Smooth muscle cell (in vitro differentiated cells): Measurements from ENCODE around the gene C1orf56. TPM values are rescaled to one million over a fixed set of nuclear protein-coding genes. Genes with fewer than 3 reads are reported as not detected.

Experiments
- DNase-seq: peaks from one replicate; lab custom pipeline; 2025; ENCODE audit not compliant: unreplicated experiment; lab: John Stamatoyannopoulos, UW
- H2AFZ ChIP-seq: fragments of 200-600 bp; sonication (generic); 2 replicates; pipeline ENCODE4 v1.6.0; 2016; ENCODE audit warnings: antibody characterized with exemption, low read depth, mild to moderate bottlenecking
- H3F3A ChIP-seq: fragments of 200-600 bp; sonication (generic); 2 replicates; pipeline ENCODE4 v1.6.0; 2017; ENCODE audit warnings: antibody characterized with exemption, low read depth
- H3K27ac ChIP-seq: fragments of 200-600 bp; sonication (generic); 2 replicates; pipeline ENCODE4 v1.5.1; 2016; ENCODE audit warnings: low read depth, mild to moderate bottlenecking
- H3K27me3 ChIP-seq: fragments of 200-600 bp; sonication (generic); 2 replicates; pipeline ENCODE4 v1.6.1; 2016; ENCODE audit warnings: low read depth, mild to moderate bottlenecking
- H3K36me3 ChIP-seq: fragments of 200-600 bp; sonication (generic); 2 replicates; pipeline ENCODE4 v1.5.1; 2016; ENCODE audit warnings: low read depth
- H3K4me1 ChIP-seq: fragments of 200-600 bp; sonication (generic); 2 replicates; pipeline ENCODE4 v1.5.1; 2016; ENCODE audit warnings: low read depth
- H3K4me2 ChIP-seq: fragments of 200-600 bp; sonication (generic); 2 replicates; pipeline ENCODE4 v1.6.0; 2016; ENCODE audit warnings: mild to moderate bottlenecking
- H3K4me3 ChIP-seq: fragments of 200-600 bp; sonication (generic); 2 replicates; pipeline ENCODE4 v1.5.1; 2016; ENCODE audit warnings: mild to moderate bottlenecking
- H3K79me2 ChIP-seq: fragments of 200-600 bp; sonication (generic); 2 replicates; pipeline ENCODE4 v1.6.0; 2016; ENCODE audit warnings: low read depth, mild to moderate bottlenecking
- H3K9ac ChIP-seq: fragments of 200-600 bp; sonication (generic); 2 replicates; pipeline ENCODE4 v1.6.0; 2016; ENCODE audit warnings: low read depth
- H3K9me3 ChIP-seq: fragments of 200-600 bp; sonication (generic); replicated peaks from 2 replicates; pipeline ENCODE4 v1.5.1; 2016; ENCODE audit warnings: low read depth
- H4K20me1 ChIP-seq: fragments of 200-600 bp; sonication (generic); 2 replicates; pipeline ENCODE4 v1.6.0; 2016; ENCODE audit warnings: low read depth
- WGBS: methylation state at CpG from one replicate; pipeline ENCODE4 v1.1.7; 2016; ENCODE audit warnings: low lambda C conversion rate; 5-methylcytosine and 5-hydroxymethylcytosine counted together
- polyA plus RNA-seq: library from polyadenylated mRNA; unstranded; fragments of >200 nt; fragmentation: Nextera tagmentation; extraction: Ambion mirVana; gene quantifications from 2 replicates; pipeline ENCODE4 v1.2.1, GENCODE V29; 2016
- total RNA-seq: library from RNA; depleted of rRNA; stranded (reverse); fragments of >200 nt; gene quantifications from 2 replicates; pipeline ENCODE4 v1.2.3, GENCODE V29; 2014
- TF ChIP-seq, protein P1 (sequence below): fragments of 200-600 bp; sonication (generic); IDR thresholded peaks from 2 replicates; pipeline ENCODE4 v1.5.1; 2017; ENCODE audit warnings: borderline replicate concordance, mild to moderate bottlenecking, antibody characterized with exemption; ENCODE audit not compliant: insufficient read depth, poor library complexity, severe bottlenecking

The C1orf56 gene
- total and polyA plus RNA-seq, 2 experiments from 2014 or later: 1.6 to 4.4 TPM

DNA sequence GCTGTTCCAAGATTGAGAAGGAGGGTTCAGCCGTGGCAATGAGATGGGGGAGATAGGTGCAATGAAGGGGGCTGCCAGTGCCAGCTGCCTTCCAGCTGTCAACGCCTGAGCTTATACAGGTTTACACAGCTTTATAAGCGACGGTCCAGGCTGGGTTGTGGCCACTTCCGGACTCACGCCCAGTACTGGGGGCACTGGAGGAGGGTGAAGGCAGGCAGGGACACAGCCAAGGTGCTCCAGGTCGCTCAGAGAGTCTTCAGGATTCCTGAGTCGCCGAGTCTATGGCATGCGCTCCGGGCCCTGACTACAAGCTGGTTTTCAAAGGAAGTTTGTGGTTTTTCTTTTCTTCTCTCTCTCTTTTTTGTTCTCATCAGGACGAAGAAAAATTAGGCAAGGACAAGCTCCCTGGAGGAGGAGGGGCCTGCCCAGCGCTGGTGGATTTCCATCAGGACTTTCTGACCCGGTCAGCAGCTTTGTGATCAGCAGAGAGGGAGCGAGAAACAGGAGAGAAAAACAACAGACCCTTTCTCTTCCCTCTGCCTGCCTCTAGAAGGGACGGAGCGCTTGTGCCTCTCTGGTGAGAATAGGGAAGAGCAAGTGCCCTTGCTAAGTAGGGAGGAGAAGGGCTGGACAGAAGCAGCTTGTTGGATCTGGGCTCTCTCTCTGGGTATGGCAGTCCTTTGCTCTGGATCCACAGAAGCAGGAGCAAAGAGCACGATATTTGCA, 41.1 kb upstream of the C1orf56 start, which contains the start of gene MINDY1:
Gene MINDY1, minus strand, starts transcription at position 576 of the 726 bp plus-strand sequence. CDS start 4,285 bp downstream, outside the sequence.
- Histone ChIP-seq H4K20me1 (no peaks in the 10 kb centered on the region), H3K4me2 (peak within 1 kb of the TSS; percentile 90), H3F3A (peaks cover 7% of the 10 kb centered on the region), H2AFZ (peak within 1 kb of the TSS; percentile 93), H3K79me2 (peaks cover 12% of the 10 kb centered on the region), H3K36me3 (no peaks in the 10 kb centered on the region), H3K9me3 (no peaks in the 10 kb centered on the region), H3K9ac (peak within 1 kb of the TSS; percentile 92), H3K27me3 (no peaks in the 10 kb centered on the region), H3K4me3 (peak within 1 kb of the TSS; percentile 81), H3K27ac (peak within 1 kb of the TSS; percentile 97), H3K4me1 (peaks cover 17% of the 10 kb centered on the region)
- peak; percentile 15 for DNase-seq
- WGBS: 14% methylated on average over 18 of the region's 18 CpGs
- TF ChIP-seq, protein P1, sequence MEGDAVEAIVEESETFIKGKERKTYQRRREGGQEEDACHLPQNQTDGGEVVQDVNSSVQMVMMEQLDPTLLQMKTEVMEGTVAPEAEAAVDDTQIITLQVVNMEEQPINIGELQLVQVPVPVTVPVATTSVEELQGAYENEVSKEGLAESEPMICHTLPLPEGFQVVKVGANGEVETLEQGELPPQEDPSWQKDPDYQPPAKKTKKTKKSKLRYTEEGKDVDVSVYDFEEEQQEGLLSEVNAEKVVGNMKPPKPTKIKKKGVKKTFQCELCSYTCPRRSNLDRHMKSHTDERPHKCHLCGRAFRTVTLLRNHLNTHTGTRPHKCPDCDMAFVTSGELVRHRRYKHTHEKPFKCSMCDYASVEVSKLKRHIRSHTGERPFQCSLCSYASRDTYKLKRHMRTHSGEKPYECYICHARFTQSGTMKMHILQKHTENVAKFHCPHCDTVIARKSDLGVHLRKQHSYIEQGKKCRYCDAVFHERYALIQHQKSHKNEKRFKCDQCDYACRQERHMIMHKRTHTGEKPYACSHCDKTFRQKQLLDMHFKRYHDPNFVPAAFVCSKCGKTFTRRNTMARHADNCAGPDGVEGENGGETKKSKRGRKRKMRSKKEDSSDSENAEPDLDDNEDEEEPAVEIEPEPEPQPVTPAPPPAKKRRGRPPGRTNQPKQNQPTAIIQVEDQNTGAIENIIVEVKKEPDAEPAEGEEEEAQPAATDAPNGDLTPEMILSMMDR: peak; percentile 20

- H3K36me3 ChIP-seq: no peaks in the 10 kb centered on the region
- peaks cover 7% of the 10 kb centered on the region for H3F3A ChIP-seq
- H3K27me3 ChIP-seq: no peaks in the 10 kb centered on the region
- H3K4me3 ChIP-seq: peak overlapping the region; percentile 81
- no peak overlapping the region for H2AFZ ChIP-seq
- peak overlapping the region; percentile 97 for H3K27ac ChIP-seq
- H3K79me2 ChIP-seq: peaks cover 12% of the 10 kb centered on the region
- DNase-seq: no peak
- WGBS: 50% methylated on average over 4 of the region's 4 CpGs
- H3K4me1 ChIP-seq: peaks cover 17% of the 10 kb centered on the region
- no peaks in the 10 kb centered on the region for H3K9me3 ChIP-seq
- TF ChIP-seq, protein P1: no peak
- H4K20me1 ChIP-seq: no peaks in the 10 kb centered on the region
- H3K4me2 ChIP-seq: peak overlapping the region; percentile 89
- H3K9ac ChIP-seq: peak overlapping the region; percentile 92
Observed at GRCh38 chr1:151007853-151008243, 39.7 kb upstream of the C1orf56 start.

DNA sequence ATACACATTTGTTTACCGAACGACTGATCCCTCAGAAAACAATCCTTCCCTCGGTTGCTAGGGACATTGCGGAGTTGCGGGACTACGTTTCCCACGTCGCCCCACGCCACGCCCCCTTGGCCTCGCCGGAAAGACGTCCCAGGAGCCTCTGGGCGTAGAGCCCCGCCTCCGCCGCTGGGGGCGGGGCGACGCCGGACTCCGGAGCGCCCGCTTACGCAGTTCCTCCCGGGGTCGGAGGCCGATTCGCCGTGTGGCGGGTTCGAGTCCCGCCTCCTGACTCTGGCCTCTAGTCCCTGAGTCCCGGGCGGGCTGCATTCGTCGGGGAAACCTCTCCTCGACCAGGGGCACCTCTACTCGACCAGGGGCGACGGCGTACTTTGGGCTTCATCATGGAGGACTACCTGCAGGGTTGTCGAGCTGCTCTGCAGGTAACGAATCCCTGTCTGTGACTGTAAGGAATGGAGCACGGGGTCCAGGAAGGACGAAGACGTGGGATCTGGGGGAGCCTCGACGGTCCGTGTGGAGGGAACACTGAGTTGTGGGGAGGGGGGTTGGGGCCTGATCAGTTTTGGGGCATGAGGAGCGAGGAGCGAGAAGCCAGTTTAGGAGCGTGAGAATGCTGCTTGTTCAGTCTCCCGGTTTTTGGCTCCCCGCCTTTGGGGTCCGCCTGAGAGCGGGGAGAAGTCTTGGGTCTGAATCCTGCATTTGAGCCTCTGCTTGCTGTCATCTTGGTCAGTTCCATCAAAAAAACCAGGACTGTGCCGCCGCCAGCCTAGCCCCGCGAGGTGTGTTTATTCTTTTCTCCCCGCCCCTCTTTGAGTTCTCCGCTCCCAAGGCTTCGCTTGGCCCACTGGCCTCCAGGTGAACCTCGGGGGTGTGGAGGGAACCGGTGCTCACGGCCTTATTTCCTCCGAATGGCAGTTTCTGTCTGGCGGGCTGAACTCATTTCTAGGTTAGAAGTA, 39.0 kb upstream of the C1orf56 start, which contains the start of gene PRUNE1:
Gene PRUNE1, plus strand, starts transcription at position 206 of the 962 bp plus-strand sequence. Its CDS starts 184 bp downstream, at position 390.
- H3K79me2 ChIP-seq: peaks cover 12% of the 10 kb centered on the region

More for the DNA sequence above, 39.0 kb upstream of the C1orf56 start, which contains the start of gene PRUNE1:
- H3K4me2 ChIP-seq: peak within 1 kb of the TSS; percentile 89
- 1% methylated on average over 69 of the region's 69 CpGs for WGBS
- no peaks in the 10 kb centered on the region for H3K27me3 ChIP-seq
- peak within 1 kb of the TSS; percentile 99 for H2AFZ ChIP-seq
- TF ChIP-seq, protein P1: no peak
- peaks cover 7% of the 10 kb centered on the region for H3F3A ChIP-seq
- peak within 1 kb of the TSS; percentile 81 for H3K4me3 ChIP-seq
- peak within 1 kb of the TSS; percentile 92 for H3K9ac ChIP-seq
- DNase-seq: peak; percentile 86
- H3K4me1 ChIP-seq: peaks cover 17% of the 10 kb centered on the region
- H4K20me1 ChIP-seq: no peaks in the 10 kb centered on the region
- H3K9me3 ChIP-seq: no peaks in the 10 kb centered on the region
- H3K27ac ChIP-seq: peak within 1 kb of the TSS; percentile 97
- H3K36me3 ChIP-seq: no peaks in the 10 kb centered on the region
